HS-27A (cell line): Measurements from ENCODE around the gene CHDH.

Source experiments
- DNase-seq: peaks from one replicate; pipeline ENCODE4 v3.0.0-alpha.2; 2012; ENCODE audit warnings: low read depth, missing footprints

CHDH gene

GRCh38 chr3:53788038-53788437, 58.2 kb downstream of the CHDH start:
- no peak for DNase-seq

GRCh38 chr3:53787016-53787415, 59.2 kb downstream of the CHDH start:
- no peak for DNase-seq

GRCh38 chr3:53780806-53781205, 65.4 kb downstream of the CHDH start:
- DNase-seq, result no peak

- DNase-seq, result no peak
Measured at GRCh38 chr3:53780171-53780570, 66.0 kb downstream of the CHDH start.

GRCh38 chr3:53778153-53778552, 68.1 kb downstream of the CHDH start:
- DNase-seq, result no peak

- DNase-seq, result no peak
Measured at GRCh38 chr3:53777468-53777867, 68.8 kb downstream of the CHDH start.

GRCh38 chr3:53776494-53777101, 69.6 kb downstream of the CHDH start:
- no peak for DNase-seq

GRCh38 chr3:53775834-53776251, 70.4 kb downstream of the CHDH start:
- DNase-seq, result no peak

GRCh38 chr3:53775018-53775417, 71.2 kb downstream of the CHDH start:
- no peak for DNase-seq

GRCh38 chr3:53774414-53774813, 71.8 kb downstream of the CHDH start:
- DNase-seq, result no peak

- no peak for DNase-seq
Measured at GRCh38 chr3:53773611-53774368, 72.4 kb downstream of the CHDH start.

GRCh38 chr3:53773021-53773436, 73.2 kb downstream of the CHDH start:
- DNase-seq, result no peak

GRCh38 chr3:53772562-53772961, 73.7 kb downstream of the CHDH start:
- no peak for DNase-seq

- no peak for DNase-seq
Measured at GRCh38 chr3:53768478-53769459, 77.5 kb downstream of the CHDH start.

- DNase-seq, result no peak
Measured at GRCh38 chr3:53766706-53767105, 79.5 kb downstream of the CHDH start.

GRCh38 chr3:53765753-53766152, 80.5 kb downstream of the CHDH start:
- DNase-seq, result no peak

- no peak for DNase-seq
Measured at GRCh38 chr3:53764026-53764775, 82.0 kb downstream of the CHDH start.

GRCh38 chr3:53763353-53763752, 82.9 kb downstream of the CHDH start:
- no peak for DNase-seq
